ENCODE measurements around the gene NACA2.
"Not testable (repeated sequence)": the region's sequence is repeated elsewhere in the genome, so short reads cannot be mapped to it uniquely, and the experiment has no call there.

NACA2 gene

DNA sequence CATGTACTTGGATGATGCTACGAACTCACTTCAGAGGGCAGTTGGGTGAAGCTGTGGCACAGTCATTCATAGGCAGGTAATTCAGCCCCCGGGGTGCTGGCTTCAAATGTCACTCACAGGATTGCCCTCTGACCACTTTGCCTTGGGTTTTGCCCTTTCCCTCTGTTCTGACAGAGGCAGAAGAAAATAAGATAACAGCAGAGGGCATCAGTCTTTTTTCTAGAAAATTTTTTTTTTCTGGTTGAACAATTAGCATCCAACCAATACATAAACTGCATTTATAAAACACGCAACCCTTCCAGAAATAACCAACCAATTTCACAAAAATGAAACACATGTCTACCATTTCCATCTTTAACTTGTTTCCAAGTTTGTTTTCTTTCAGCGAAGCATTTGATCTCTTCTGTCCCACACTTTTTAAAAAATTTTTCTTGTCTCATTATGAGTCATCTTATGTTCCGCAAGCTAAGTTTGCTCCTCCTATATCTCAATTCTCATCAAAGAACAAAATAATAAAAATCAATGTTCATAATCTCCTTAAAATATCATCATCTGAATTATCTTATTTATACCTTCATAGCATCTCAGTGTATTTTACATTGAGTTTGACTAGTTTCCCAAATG is 15.6 kb downstream of the NACA2 start:
- no peak for DNase-seq

- DNase-seq: peak; percentile 77
Measured at GRCh38 chr17:61574542-61575351, 16.3 kb downstream of the NACA2 start.

DNA sequence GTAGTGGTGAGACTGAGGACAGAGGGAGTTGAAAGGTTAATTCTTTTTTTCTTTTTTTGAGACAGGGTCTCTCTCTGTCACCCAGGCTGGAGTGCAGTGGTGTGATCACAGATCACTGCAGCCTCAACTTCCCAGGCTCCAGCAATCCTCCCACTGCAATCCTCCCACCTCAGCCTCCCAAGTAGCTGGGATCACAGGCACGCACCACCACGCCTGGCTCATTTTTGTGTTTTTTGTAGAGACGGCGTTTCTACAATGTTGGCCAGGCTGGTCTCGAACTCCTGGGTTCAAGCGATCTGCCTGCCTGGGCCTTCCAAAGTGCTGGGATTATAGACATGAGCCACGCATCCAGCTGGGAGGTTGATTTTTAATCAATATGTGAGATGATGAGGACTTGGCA is 18.5 kb downstream of the NACA2 start:
- not testable (repeated sequence) for DNase-seq

- DNase-seq: no peak
Measured at GRCh38 chr17:61571624-61572023, 19.4 kb downstream of the NACA2 start.

GRCh38 chr17:61570118-61570517 is 20.9 kb downstream of the NACA2 start:
- DNase-seq: no peak

GRCh38 chr17:61569525-61569924 is 21.5 kb downstream of the NACA2 start:
- DNase-seq: not testable (repeated sequence)

DNA sequence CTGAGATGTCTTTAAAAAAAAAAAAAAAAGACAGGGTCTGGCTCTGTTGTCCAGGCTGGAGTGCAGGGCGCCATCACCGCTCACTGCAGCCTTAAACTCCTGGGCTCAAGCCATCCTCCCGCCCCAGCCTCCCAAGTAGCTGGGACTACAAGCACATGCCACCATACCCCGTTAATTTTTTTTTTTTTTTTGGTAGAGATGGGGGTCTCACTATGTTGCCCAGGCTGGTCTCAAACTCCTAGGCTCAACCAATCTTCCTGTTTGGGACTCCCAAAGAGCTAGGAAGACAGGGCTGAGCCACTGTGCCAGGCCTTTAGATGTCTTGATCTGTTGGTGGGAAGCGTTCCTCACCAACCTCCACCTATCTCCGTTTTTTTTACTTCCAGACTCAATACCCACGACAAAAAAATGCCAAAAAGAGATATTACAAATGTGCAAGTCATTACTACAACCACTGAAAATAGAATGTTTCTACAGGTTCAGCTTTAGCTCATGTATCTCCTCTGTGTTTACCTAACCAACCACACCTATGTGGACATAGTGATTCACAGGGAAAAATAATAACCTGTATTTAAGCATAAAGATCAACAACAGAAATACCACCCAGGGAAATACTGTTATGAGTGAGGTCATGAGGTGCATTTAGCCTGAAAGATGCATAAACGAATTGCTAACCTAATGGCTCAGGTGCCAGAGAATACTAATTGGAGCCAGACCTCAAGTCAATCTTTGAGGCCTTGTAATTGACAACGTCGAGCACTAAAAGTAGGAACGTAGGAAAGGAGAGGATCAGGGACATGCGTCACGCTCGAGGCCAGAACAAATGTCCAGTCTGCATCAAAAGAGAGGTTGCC is 22.6 kb downstream of the NACA2 start:
- no peak for DNase-seq

- DNase-seq: no peak
Measured at GRCh38 chr17:61567045-61567802, 23.8 kb downstream of the NACA2 start.

GRCh38 chr17:61566448-61566847 is 24.6 kb downstream of the NACA2 start:
- not testable (repeated sequence) for DNase-seq

GRCh38 chr17:61565850-61566249 is 25.2 kb downstream of the NACA2 start:
- not testable (repeated sequence) for DNase-seq

DNA sequence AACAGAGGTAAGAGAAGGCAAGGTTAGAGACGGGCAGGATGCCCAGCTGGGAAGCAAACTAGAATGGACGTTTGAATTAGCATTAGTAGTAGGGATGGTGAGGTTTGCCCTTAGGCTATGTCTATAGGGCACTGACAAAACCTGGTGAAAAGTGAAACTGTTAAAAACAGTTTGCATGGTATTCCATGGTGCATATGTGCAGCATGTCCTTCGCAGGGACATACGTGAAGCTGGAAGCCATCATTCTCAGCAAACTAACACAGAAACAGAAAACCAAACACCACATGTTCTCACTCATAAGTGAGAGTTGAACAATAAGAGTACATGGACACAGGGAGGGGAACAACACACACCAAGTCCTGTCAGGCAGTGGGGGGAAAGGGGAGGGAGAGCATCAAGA is 25.8 kb downstream of the NACA2 start:
- no peak for DNase-seq

GRCh38 chr17:61562287-61562686 is 28.7 kb downstream of the NACA2 start:
- DNase-seq: no peak

- DNase-seq: no peak
Measured at GRCh38 chr17:61561354-61561753, 29.7 kb downstream of the NACA2 start.

- DNase-seq: no peak
Measured at GRCh38 chr17:61560071-61560470, 30.9 kb downstream of the NACA2 start.

GRCh38 chr17:61556224-61557188 is 34.5 kb downstream of the NACA2 start:
- DNase-seq: peak; percentile 43

DNA sequence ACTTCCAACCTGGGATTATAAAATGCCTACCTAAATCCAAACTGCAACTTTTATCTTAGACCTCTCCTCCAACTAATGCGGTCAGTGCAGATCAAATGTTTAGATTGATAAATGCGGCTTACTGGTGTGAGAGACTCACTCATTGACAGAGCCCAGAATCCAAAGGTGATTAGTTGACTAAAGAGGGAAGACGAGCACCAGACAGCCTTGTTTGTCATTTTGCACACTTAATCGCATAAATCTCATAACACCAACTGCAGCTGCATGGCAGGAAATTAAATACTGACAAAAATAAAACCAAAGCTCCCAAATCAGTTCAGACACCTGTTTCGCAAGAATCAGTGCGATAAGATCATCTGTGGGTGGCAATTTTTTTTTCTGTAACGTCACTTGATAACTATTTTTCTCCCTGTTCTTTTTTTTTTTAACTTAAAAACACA is 35.9 kb downstream of the NACA2 start:
- no peak for DNase-seq

DNA sequence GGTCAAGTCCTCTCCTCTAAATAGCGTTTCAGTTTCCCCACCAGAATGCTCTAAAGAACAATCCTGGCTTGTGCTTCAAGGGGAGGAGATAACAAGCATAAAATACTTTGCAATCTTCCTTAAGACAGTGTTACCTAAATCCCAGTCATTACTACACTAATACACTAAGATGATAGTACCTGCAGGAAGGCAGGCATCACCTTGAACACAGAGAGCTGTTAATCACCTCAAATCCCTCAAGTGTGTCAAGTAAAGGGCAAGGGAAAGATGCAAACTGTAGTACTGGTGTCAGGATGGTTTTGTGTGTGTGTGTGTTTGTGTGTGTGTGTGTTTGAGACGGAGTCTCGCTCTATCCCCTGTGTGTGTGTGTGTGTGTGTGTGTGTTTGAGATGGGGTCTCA is 36.8 kb downstream of the NACA2 start:
- no peak for DNase-seq

- DNase-seq: not testable (repeated sequence)
Measured at GRCh38 chr17:61552560-61552959, 38.5 kb downstream of the NACA2 start.

DNA sequence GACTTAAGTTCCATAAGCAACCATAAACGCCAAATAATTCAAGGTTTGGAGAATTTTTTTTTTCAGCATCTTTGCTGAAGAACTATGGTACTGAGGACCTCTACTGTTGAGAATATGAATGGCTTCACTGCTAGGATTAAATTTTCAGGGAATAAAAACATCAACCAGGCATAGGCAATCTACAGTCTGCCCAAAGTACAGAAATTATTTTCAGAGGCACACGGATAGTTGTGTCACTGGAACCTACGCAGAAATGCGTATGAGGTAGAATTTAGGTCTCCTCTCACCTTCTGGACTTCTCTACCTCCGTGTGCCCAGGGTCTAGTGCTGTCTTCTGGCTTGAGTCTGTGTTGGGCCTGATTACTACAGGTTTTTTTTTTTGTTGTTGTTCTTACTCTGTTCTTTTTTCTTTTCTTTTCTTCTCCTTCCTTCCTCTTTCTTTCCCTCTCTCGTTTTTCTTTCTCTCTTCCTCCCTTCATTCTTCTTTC is 39.7 kb downstream of the NACA2 start:
- no peak for DNase-seq

- DNase-seq: no peak
Measured at GRCh38 chr17:61547113-61547512, 43.9 kb downstream of the NACA2 start.

DNA sequence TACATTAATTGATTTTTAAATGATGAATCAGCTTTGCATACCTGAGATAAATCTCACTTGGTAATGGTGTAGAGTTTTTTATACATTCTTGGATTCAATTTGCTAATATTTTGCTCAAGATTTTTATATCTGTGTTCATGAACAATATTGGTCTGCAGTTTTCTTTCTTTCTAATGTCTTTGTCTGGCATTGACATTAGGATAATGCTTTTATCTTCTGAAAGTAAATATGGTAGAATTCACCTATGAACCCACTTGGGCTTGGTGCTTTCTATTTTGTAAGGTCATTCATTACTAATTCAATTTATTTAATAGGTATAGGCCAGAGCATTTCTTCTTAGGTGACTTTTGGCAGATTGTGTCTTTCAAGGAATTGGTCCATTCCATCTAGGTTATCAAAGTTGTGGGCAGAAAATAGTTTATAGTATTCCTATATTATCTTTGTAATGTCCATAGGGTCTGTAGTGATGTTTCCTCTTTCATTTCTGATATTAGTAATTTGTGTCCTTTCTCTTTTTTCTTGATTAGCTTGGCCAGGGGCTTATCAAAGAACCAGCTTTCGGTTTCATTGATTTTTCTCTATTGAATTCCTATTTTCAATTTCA is 45.6 kb downstream of the NACA2 start:
- DNase-seq: no peak

All from left hindlimb (tissue), 1 donor.